Thyroid gland (tissue), 4 donors: ENCODE measurements around the gene ISLR.

Source experiments
- CTCF ChIP-seq, 6 experiments: fragments of 200-600 bp in 3 of 6; fragments of 450-650 bp in 3 of 6; sonication (generic) in 3 of 6; IDR thresholded peaks; one replicate each; pipeline ENCODE4 v1.5.1; 2016 to 2019; ENCODE audit warnings: antibody characterized with exemption in 6 of 6, mild to moderate bottlenecking in 2 of 6, inconsistent platforms in 1 of 6, moderate library complexity in 1 of 6
- POLR2A ChIP-seq, 2 donors: fragments of 450-650 bp; IDR thresholded peaks; one replicate each; pipeline ENCODE4 v1.6.1; 2017; ENCODE audit warnings: antibody characterized with exemption in 2 of 2, mild to moderate bottlenecking in 2 of 2, moderate library complexity in 1 of 2

- TF ChIP-seq CTCF (IDR thresholded peaks at IDR 0.05): no peak
- TF ChIP-seq POLR2A (IDR thresholded peaks at IDR 0.05): no peak
Measured at GRCh38 chr15:74128785-74129585, 44.5 kb upstream of the ISLR start.
